ENCODE results near the gene SPNS3. TPM values are rescaled to one million over a fixed set of nuclear protein-coding genes. Genes with fewer than 3 reads are reported as not detected.

The SPNS3 gene
- polyA plus RNA-seq, 4 donors = 2.0 to 2.9 (median 2.3) TPM

Other genes with a start within 250 kb of the SPNS3 start
- gene ANKFY1, start 170.0 kb upstream of the SPNS3 start, polyA plus RNA-seq (ENCODE audit: insufficient read length in 4 of 4) = 10 to 100 TPM; 44.7 to 49.4 (median 46.3) TPM
- 10 to 100 TPM; 62.3 to 72.3 (median 65.4) TPM for gene UBE2G1, start 67.3 kb upstream of the SPNS3 start, polyA plus RNA-seq (ENCODE audit: insufficient read length in 4 of 4)
- 10 to 100 TPM; 31.2 to 52.7 (median 44.5) TPM for gene SPNS2, start 64.9 kb downstream of the SPNS3 start, polyA plus RNA-seq (ENCODE audit: insufficient read length in 4 of 4)
- gene MYBBP1A, start 121.4 kb downstream of the SPNS3 start, polyA plus RNA-seq (ENCODE audit: insufficient read length in 4 of 4) = 10 to 100 TPM; 34.7 to 49.4 (median 40.0) TPM
- 10 to 100 TPM in 1 of 4 donors, 1 to 10 TPM in 3; 6.1 to 11.3 (median 8.2) TPM for gene GGT6, start 126.6 kb downstream of the SPNS3 start, polyA plus RNA-seq (ENCODE audit: insufficient read length in 4 of 4)
- 10 to 100 TPM; 55.0 to 66.4 (median 60.5) TPM for gene SMTNL2, start 150.6 kb downstream of the SPNS3 start, polyA plus RNA-seq (ENCODE audit: insufficient read length in 4 of 4)
- 1 to 10 TPM in 1 of 4 donors, under 1 TPM in 3; 0.17 to 1.1 (median 0.38) TPM for gene ALOX15, start 207.7 kb downstream of the SPNS3 start, polyA plus RNA-seq (ENCODE audit: insufficient read length in 4 of 4)

Data from right renal pelvis (tissue), 4 donors.